GM12878 (cell line): Measurements from ENCODE around the gene KIF1C. TPM values are rescaled to one million over a fixed set of nuclear protein-coding genes. Genes with fewer than 3 reads are reported as not detected.
A peak's percentile ranks its signal among the peaks of the same experiment; 100 is the strongest.

Source experiments
- BCL3 ChIP-seq: IDR thresholded peaks from 2 replicates; pipeline ENCODE4 v1.6.1; 2011; ENCODE audit warnings: borderline replicate concordance, low read depth, mild to moderate bottlenecking, moderate library complexity, low read length; ENCODE audit not compliant: insufficient read depth, poor library complexity, severe bottlenecking
- BCLAF1 ChIP-seq: fragments of 450-650 bp; IDR thresholded peaks from 2 replicates; pipeline ENCODE4 v1.6.1; 2017; ENCODE audit warnings: antibody characterized with exemption, mild to moderate bottlenecking, moderate library complexity
- CREB1 ChIP-seq: IDR thresholded peaks from 2 replicates; pipeline ENCODE4 v1.6.1; 2012; ENCODE audit warnings: low read depth, mild to moderate bottlenecking, inconsistent platforms
- EZH2 ChIP-seq: IDR thresholded peaks from 2 replicates; pipeline ENCODE4 v1.6.1; 2012; ENCODE audit warnings: low read depth, mild to moderate bottlenecking, control low read depth, inconsistent platforms, low read length, borderline replicate concordance; ENCODE audit not compliant: control insufficient read depth
- MEF2B ChIP-seq: fragments of 450-650 bp; IDR thresholded peaks from 2 replicates; pipeline ENCODE4 v1.6.1; 2018; ENCODE audit warnings: mild to moderate bottlenecking, moderate library complexity; ENCODE audit not compliant: partially characterized antibody, poor library complexity, severe bottlenecking
- MLLT1 ChIP-seq: fragments of 450-650 bp; IDR thresholded peaks from 2 replicates; pipeline ENCODE4 v1.6.1; 2016; ENCODE audit warnings: mild to moderate bottlenecking
- NR2C2 ChIP-seq: IDR thresholded peaks from 2 replicates; pipeline ENCODE4 v1.6.1; 2011; ENCODE audit warnings: borderline replicate concordance, low read depth; ENCODE audit not compliant: control insufficient read depth, insufficient read length
- PKNOX1 ChIP-seq: fragments of 450-650 bp; IDR thresholded peaks from 2 replicates; pipeline ENCODE4 v1.6.1; 2016; ENCODE audit warnings: mild to moderate bottlenecking
- POU2F2 ChIP-seq: IDR thresholded peaks from 3 replicates; pipeline ENCODE4 v1.6.1; 2011; ENCODE audit warnings: low read depth, mild to moderate bottlenecking, low read length, borderline replicate concordance
- PRDM15 ChIP-seq: fragments of 450-650 bp; formaldehyde crosslinking; IDR thresholded peaks from 2 replicates; pipeline ENCODE4 v1.4.0; 2020; ENCODE audit warnings: mild to moderate bottlenecking, moderate library complexity
- RCOR1 ChIP-seq: conservative IDR thresholded peaks from 2 replicates; pipeline ENCODE4 v1.6.1; 2012; ENCODE audit warnings: low read depth, low read length, improper control_type of control experiment
- SMAD1 ChIP-seq: fragments of 450-650 bp; IDR thresholded peaks from 2 replicates; pipeline ENCODE4 v1.6.1; 2018; ENCODE audit warnings: mild to moderate bottlenecking, low read depth; ENCODE audit not compliant: partially characterized antibody
- TAF1 ChIP-seq: IDR thresholded peaks from 2 replicates; pipeline ENCODE4 v1.6.1; 2011; ENCODE audit warnings: mild to moderate bottlenecking, low read depth, low read length, borderline replicate concordance
- USF1 ChIP-seq: IDR thresholded peaks from 2 replicates; pipeline ENCODE4 v1.6.1; 2011; ENCODE audit warnings: borderline replicate concordance, low read depth, mild to moderate bottlenecking, moderate library complexity, mixed read lengths, low read length; ENCODE audit not compliant: insufficient read depth; ENCODE audit errors: extremely low read length
- polyA plus RNA-seq, 11 experiments: library from polyadenylated mRNA; depleted of rRNA in 4 of 11; unstranded in 6 of 11; stranded (reverse) in 5 of 11; fragments of >200 nt; fragmentation: Nextera tagmentation in 4 of 11; fragmentation: Illumina TruSeq in 1 of 11; extraction: Ambion mirVana in 4 of 11; extraction: Trizol in 1 of 11; gene quantifications; 1 replicate in 1 of 11; 2 replicates in 10 of 11; pipeline versions ENCODE4 v1.2.1 to v1.2.3, GENCODE V29; 2011 to 2016; ENCODE audit warnings: inconsistent platforms in 2 of 11, missing spikeins in 2 of 11, low read depth in 1 of 11
- total RNA-seq, 4 experiments: library from RNA; depleted of rRNA in 3 of 4; stranded (reverse); fragments of >200 nt in 3 of 4; fragmentation: Illumina TruSeq in 1 of 4; extraction: Trizol in 1 of 4; gene quantifications; 2 replicates each; pipeline versions ENCODE4 v1.2.1 to v1.2.3, GENCODE V29; 2013 to 2021

The KIF1C gene
- total and polyA plus RNA-seq, 10 of the 15 experiments (the other 5 are each of a cell fraction or from before 2014, with no cell fraction given), result 1.4 to 65.9 (median 21.1) TPM

- TF ChIP-seq PKNOX1 (no peak), CREB1 (no peak), MEF2B (peak; percentile 8), MLLT1 (peak; percentile 61; the same call in 1 of the 2 replicates), BCLAF1 (no peak), SMAD1 (no peak), POU2F2 (no peak), TAF1 (peak; percentile 89), PRDM15 (no peak), EZH2 (no peak), USF1 (no peak), RCOR1 (no peak), NR2C2 (no peak), BCL3 (no peak)
Measured at GRCh38 chr17:4948166-4948930, 49.4 kb upstream of the KIF1C start, which contains the start of gene PFN1 (continued).
